ENCODE measurements around the gene ATRIP. TPM values are rescaled to one million over a fixed set of nuclear protein-coding genes. Genes with fewer than 3 reads are reported as not detected.

Gene ATRIP
- total and polyA plus RNA-seq, 2 of the 8 experiments (the other 6 are each of a cell fraction or from before 2014, with no cell fraction given) = 18.5 to 20.2 TPM

DNA sequence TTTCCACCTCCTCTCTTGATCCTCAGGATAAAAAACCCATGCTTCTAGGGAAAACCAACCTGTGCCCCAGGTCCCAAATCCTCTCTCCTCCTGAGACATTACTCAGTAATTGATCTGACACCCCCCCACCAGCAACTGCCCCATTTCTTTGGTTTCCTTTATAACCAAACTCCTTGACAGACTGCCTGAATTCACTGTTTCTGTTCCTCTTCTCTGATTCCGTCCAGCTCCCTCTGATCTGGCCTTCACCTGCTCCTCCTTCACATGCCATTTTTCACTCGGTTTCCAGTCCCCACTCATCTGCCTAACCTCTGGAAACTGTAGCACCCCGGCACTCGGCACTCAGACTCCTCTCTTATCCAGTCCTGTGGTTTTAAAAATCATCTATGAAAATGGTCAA is 8.7 kb upstream of the ATRIP start:
- no peak overlapping the region for H2BK15ac ChIP-seq (ENCODE audit: low read length)
- peaks cover 5 to 32% (median 17%) of the 10 kb centered on the region in 4 experiments; a peak in 6 of 8 replicates for H3K36me3 ChIP-seq (ENCODE audit: control insufficient read depth in 2 of 4, insufficient read depth in 4 of 4, low read length in 3 of 4)
- no peak overlapping the region for H4K8ac ChIP-seq (ENCODE audit: extremely low read depth, insufficient read depth, low read length)
- WGBS, 2 experiments (ENCODE audit: extremely low coverage in 1 of 2, insufficient coverage in 1 of 2, insufficient read length in 1 of 2, insufficient replicate concordance in 2 of 2, low coverage in 1 of 2, low lambda C conversion rate in 2 of 2, missing lambda C conversion rate in 1 of 2) = 86% methylated on average over 4 of the region's 4 CpGs; no CpG with 5 or more reads in 1 of the 2 experiments
- H3K27ac ChIP-seq (ENCODE audit: low read depth, low read length) = no peak overlapping the region
- H3K23me2 ChIP-seq (ENCODE audit: low read depth, low read length) = peaks cover 3% of the 10 kb centered on the region; the same call in 1 of the 2 replicates
- no peak overlapping the region for H2AFZ ChIP-seq (ENCODE audit: low read length)
- no peak overlapping the region for H4K91ac ChIP-seq (replicated peaks; ENCODE audit: insufficient read length, low read length)
- H3K79me1 ChIP-seq (ENCODE audit: low read depth, low read length) = peaks cover 8% of the 10 kb centered on the region
- peaks cover 5 to 41% of the 10 kb centered on the region in 2 experiments; a peak in 3 of 4 replicates for H3K79me2 ChIP-seq (ENCODE audit: control insufficient read depth in 1 of 2, insufficient read depth in 2 of 2, low read length in 2 of 2)
- H2BK20ac ChIP-seq (ENCODE audit: low read length) = no peak overlapping the region
- no peak overlapping the region for H2AK5ac ChIP-seq (ENCODE audit: low read depth, low read length)
- no peak for DNase-seq (ENCODE audit: low read depth in 1 of 2, low spot score in 2 of 2)
- peaks cover 0 to 8% of the 10 kb centered on the region in 2 experiments for H4K20me1 ChIP-seq (replicated peaks in 1 of 2; ENCODE audit: control insufficient read depth in 1 of 2, insufficient read depth in 2 of 2, low read length in 2 of 2)
- no peak overlapping the region for H2BK5ac ChIP-seq (ENCODE audit: low read depth, low read length)
- CTCF ChIA-PET (ENCODE audit: partially characterized antibody) = interaction anchor here (2.3 to 7.7 kb wide), 7 partner anchors 19 to 162 kb away, joined by 11 to 220 read pairs (median 47); no protein-coding TSS in a partner anchor
- no peak overlapping the region for H2BK120ac ChIP-seq (replicated peaks; ENCODE audit: low read depth, low read length)
- H3K14ac ChIP-seq (ENCODE audit: insufficient read length) = no peak overlapping the region
- no peak overlapping the region for H3K56ac ChIP-seq (replicated peaks; ENCODE audit: insufficient read length, low read depth, low read length)
- H3K27me3 ChIP-seq (replicated peaks in 1 of 4; ENCODE audit: control insufficient read depth in 3 of 4, extremely low read depth in 1 of 4, insufficient read depth in 3 of 4, low read length in 3 of 4) = no peaks in the 10 kb centered on the region
- no peak overlapping the region for H3K4ac ChIP-seq (replicated peaks; ENCODE audit: insufficient read length, low read depth, low read length)
- H3K9me3 ChIP-seq (ENCODE audit: insufficient read depth in 2 of 2, low read depth in 1 of 2, low read length in 1 of 2) = no peaks in the 10 kb centered on the region
- no peak overlapping the region for H4K5ac ChIP-seq (ENCODE audit: insufficient read length, low read depth, low read length)
- no peak overlapping the region for H2BK12ac ChIP-seq (ENCODE audit: low read depth, low read length)
- no peak overlapping the region for H3K9ac ChIP-seq (replicated peaks in 1 of 4; ENCODE audit: extremely low read depth in 1 of 4, low read depth in 3 of 4, low read length in 3 of 4)
- POLR2A ChIA-PET (ENCODE audit: partially characterized antibody) = interaction anchor here (0.9 to 31.5 kb wide), 6 partner anchors 8 to 250 kb away, joined by 3 to 650 read pairs (median 18); partner anchors contain the start of genes CDC25A and PLXNB1
- H3K4me1 ChIP-seq (replicated peaks in 1 of 4; ENCODE audit: control insufficient read depth in 3 of 4, insufficient read depth in 4 of 4, low read length in 3 of 4) = peaks cover 0 to 8% (median 3%) of the 10 kb centered on the region in 4 experiments; a peak in 5 of 7 replicates
- H3K18ac ChIP-seq (ENCODE audit: extremely low read depth, low read length) = no peak overlapping the region
- H3K23ac ChIP-seq (ENCODE audit: insufficient read length) = no peak overlapping the region
- H3K4me3 ChIP-seq (ENCODE audit: extremely low read depth in 1 of 4, insufficient read depth in 2 of 4, low read depth in 3 of 4, low read length in 4 of 4) = no peak overlapping the region
- no peak for FAIRE-seq
- no peak overlapping the region for H3K4me2 ChIP-seq (ENCODE audit: insufficient read depth in 1 of 2, low read depth in 2 of 2, low read length in 2 of 2)
- no peak for TF ChIP-seq EP300 (IDR thresholded peaks at IDR 0.05; ENCODE audit: borderline replicate concordance in 1 of 2, low read depth in 2 of 2, low read length in 2 of 2)
- TF ChIP-seq JUN (IDR thresholded peaks at IDR 0.05; ENCODE audit: low read depth, low read length) = no peak
- no peak for TF ChIP-seq RNF2 (IDR thresholded peaks at IDR 0.05; ENCODE audit: borderline replicate concordance, low read depth, low read length, missing control alignments, poor library complexity, severe bottlenecking)
- no peak for TF ChIP-seq KDM1A (IDR thresholded peaks at IDR 0.05; ENCODE audit: borderline replicate concordance, low read length)
- no peak for TF ChIP-seq USF2 (IDR thresholded peaks at IDR 0.05; ENCODE audit: low read length)
- no peak for TF ChIP-seq RXRA (IDR thresholded peaks at IDR 0.05; ENCODE audit: insufficient read depth, low read depth, low read length)
- TF ChIP-seq SRF (IDR thresholded peaks at IDR 0.05; ENCODE audit: low read depth, low read length) = no peak
- no peak for TF ChIP-seq SP1 (IDR thresholded peaks at IDR 0.05; ENCODE audit: low read depth, low read length)
- no peak for TF ChIP-seq GABPA (IDR thresholded peaks at IDR 0.05; ENCODE audit: borderline replicate concordance, insufficient read depth, low read length)
- no peak for TF ChIP-seq CBX5 (IDR thresholded peaks at IDR 0.05; ENCODE audit: low read depth, low read length)
- TF ChIP-seq SAP30 (IDR thresholded peaks at IDR 0.05; ENCODE audit: insufficient read depth, insufficient replicate concordance, low read length) = no peak
- no peak for TF ChIP-seq SP4 (IDR thresholded peaks at IDR 0.05; ENCODE audit: low read length)

Measured in H1 (cell line).